Stimulated activated CD4-positive, alpha-beta T cell treated with anti-CD3 and anti-CD28 coated beads, Interleukin-12 subunit alpha, Interleukin-12 subunit beta, amount 100 ng/mL, for 24 hours (primary cell): ENCODE measurements around the gene THAP8.

Experiments used
- DNase-seq, 2 experiments: peaks; one replicate each; pipeline ENCODE4 v3.0.0-alpha.2; 2020; ENCODE audit warnings: low read depth in 2 of 2

Gene THAP8

DNA sequence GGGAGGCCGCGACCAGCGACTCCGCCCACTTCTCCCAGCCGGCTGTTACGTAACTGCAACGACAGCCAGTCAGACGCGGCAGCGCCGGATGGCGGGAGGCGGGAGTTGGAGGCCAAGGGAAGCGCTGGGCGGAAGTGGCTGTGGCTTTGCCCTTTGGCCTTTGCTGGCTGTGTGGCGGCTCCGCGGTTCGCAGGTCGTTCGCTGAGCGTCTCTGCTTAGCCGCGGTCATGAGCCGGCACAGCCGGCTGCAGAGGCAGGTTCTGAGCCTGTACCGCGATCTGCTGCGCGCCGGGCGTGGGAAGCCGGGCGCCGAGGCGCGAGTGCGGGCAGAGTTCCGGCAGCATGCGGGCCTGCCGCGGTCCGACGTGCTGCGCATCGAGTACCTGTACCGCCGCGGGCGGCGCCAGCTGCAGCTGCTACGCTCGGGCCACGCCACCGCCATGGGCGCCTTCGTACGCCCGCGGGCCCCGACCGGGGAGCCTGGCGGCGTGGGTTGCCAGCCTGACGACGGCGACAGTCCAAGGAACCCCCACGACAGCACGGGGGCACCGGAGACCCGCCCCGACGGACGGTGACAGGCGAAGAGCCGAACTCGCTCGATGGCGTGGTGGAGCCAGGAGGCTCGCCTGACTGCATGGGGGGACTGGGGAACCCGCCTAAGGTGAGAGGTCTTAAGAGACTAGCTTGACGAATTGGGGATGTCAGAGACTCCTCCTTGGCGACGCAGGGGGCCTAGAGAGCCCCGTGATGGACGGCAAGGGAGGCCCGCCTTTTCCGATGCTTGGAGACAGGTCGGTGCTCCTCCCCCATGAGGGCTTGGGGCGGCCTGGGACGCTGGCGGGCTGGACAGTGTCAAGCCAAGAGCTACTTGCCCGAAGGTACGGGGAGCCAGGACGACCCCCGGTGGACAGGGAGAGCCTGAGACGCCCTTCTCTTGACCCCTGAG, 58.8 kb downstream of the THAP8 start, which contains the start of gene SDHAF1:
TSS of gene SDHAF1 (plus strand) at position 141 of the 946 bp plus-strand sequence. CDS start at position 228, 87 bp downstream.
- peak; percentile 85 to 97 for DNase-seq

DNA sequence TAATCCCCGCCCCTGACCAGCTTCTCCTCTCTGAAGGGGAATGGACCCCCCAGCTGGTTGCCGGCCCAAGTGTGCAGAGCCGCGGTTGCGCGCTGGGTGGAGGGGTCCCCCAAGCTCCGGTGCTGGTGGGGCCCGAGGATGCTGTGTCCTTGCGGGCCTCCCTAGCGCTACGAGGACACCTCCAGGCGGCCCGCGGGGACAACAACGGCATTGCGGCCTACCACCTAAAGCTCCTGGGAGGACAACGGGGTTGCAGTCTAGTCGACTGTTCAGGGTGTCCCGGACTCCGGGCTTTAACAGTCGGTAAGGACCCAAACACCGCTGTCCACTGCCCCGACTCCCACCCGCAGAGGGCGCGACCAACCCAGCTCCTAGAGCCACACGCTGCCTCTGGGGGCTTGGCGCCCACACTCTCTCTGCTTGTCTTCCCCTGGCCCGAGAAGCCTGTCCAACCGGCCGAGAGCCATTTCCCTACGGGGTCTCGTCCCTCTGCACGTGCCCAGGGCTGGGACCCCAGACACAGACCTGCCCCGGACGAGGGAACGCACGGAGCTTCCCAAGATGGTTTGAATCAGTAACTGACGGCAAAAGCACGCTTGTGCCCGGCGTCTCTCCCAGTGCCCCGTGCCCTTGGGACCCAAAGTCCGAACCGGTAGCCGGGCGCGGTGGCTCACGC, 60.0 kb downstream of the THAP8 start:
- no peak for DNase-seq

DNA sequence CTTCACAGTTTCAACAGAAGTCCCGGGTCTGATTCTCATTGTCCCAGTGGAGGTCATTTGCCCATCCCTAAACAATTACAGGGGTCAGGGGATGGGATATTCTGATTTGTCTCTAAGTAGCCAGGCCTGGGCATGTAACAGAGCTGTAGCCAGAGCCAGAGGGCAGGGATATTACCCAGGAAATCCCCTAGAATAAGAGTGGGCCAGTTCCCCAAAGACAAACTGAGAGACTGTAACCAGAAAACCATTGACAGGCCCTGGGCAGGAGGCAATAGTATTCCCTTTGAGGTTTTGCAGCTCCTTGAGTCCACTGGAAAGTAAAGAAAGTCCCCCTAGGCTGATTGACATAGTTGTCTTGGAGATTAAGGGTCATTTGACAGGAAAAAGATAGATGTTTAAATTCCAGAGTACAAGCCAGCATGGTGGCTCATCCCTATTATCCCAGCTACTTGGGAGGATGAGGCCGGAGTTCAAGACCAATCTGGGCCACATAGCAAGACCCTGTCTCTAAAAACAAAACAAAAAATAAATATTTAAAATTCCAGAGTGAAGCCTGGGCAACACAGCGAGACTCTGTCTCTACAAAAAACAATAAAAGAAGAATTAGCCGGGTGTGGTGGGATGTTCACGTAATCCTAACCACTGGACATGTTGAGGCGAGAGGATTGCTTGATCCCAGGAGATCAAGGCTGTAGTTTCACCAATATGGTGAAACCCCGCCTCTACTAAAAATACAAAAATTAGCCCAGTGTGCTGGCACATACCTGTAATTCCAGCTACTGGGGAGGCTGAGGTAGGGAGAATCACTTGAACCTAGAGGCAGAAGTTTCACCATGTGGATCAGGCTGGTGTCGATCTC, 60.9 kb downstream of the THAP8 start:
- no peak for DNase-seq

DNA sequence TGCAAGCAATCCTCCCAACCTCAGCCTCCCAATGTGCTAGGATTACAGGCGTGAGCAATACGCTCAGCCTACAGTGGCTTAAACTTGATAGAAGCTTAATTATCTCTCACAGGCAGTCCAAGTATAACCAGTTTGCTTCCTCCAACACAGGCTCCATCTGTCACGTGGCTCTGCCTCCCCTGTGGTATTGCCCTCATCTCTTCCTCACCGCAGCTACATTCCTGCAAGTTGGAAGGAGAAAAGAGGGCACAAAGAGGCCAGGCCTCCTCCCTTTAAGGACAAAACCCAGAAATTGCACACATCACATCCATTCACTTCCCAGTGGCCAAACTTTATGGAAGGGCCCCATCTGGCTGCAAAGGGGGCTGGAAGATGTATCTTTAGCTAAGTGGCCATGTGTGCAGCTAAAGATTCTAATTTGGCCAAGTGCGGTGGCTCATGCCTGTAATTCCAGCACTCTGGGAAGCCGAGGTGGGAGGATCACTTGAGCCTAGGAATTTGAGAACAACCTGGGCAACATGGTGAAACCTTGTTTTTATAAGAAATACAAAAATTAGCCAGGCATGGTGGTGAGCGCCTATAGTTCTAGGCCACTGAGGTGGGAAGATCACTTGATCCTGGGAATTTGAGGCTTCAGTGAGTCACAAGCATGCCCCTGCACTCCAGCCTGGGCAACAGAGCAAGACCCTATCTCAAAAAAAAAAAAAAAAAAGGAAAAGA, 62.2 kb downstream of the THAP8 start:
- DNase-seq, result no peak

DNA sequence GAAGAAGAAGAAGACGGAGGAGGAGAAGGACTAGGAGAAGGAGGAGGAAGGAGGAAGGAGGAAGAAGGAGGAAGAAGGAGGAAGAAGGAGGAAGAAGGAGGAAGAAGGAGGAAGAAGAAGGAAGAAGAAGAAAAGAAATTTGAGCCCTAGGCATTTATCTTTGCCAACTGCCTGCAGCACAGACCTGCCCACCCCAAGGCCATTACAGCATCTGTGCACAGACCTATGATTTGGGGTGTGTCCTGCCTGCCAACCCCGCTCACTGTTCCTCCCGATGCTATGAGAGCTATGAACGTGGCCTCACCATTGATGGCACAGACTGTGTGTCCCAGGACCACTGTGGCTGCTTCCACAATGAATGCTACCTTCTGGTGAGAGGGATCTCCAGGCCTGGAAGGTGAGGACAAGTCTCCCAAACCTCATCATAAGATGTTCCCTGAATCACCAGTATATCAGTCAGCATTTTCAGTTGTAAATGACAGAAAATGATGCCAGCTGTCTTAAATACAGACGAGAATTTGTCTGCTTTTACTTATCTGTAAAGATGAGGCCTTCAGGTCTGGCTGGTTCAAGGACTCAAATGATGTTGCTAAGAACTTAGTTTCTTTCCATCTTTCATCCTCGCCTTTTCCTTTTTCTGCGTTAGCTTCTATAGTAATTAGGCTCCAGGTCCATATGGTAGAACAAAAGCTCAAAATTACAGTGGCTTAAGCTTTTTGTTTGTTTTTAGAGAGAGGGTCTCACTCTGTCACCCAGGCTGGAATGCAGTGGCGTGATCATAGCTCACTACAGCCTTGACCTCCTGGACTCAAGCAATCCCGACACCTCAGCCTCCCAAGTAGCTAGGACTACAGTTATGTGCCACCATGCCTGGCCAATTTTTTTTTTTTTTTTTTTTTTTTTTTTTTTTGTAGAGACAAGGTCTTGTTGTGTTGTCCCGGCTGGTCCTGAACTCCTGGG, 63.0 kb downstream of the THAP8 start:
- no peak for DNase-seq

DNA sequence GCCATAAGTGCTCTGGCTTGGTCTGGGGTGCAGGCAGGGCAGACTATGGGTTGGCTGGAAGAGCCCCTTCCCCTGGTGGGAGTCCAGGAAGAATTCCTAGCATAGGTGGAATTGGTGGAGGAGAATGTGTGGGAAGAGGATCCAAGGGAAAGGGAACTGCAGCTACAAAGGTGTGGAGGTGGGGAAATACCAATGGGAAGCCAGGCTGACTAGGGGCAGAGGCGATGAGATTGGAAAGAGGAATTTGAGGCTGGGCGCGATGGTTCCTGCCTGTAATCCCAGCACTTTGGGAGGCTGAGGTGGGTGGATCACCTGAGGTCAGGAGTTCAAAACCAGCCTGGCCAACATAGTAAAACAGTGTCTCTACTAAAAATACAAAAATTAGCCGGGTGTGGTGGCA, 63.9 kb downstream of the THAP8 start:
- no peak for DNase-seq

DNA sequence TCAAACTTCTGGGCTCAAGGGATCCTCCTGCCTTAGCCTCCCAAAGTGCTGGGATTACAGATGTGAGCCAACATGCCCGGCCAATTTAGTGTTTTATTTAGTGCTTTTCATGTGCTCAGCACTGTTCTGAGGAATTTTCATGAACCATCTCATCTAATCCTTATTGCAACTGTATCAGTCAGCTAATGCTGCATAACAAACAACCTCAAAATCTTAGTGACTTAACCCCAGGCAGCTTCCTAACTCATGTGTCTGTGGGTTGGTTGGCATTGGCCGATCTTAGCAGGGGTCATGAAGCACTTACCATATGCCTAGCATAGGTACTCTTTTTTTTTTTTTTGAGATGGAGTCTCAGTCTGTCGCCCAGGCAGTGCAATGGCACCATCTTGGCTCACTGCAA, 65.3 kb downstream of the THAP8 start:
- DNase-seq, result no peak

DNA sequence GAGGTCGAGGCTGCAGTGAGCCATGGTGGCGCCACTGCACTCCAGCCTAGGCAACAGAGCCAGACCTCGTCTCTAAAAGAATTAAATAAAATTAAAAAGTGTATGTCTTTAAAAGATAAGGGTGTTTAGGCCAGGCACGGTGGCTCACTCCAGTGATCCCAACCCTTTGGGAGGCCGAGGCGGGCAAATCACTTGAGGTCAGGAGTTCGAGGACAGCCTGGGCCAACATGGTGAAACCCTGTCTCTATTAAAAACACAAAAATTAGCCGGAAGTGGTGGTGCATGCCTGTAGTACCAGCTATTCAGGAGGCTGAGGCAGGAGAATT, 66.6 kb downstream of the THAP8 start:
- DNase-seq, result no peak

DNA sequence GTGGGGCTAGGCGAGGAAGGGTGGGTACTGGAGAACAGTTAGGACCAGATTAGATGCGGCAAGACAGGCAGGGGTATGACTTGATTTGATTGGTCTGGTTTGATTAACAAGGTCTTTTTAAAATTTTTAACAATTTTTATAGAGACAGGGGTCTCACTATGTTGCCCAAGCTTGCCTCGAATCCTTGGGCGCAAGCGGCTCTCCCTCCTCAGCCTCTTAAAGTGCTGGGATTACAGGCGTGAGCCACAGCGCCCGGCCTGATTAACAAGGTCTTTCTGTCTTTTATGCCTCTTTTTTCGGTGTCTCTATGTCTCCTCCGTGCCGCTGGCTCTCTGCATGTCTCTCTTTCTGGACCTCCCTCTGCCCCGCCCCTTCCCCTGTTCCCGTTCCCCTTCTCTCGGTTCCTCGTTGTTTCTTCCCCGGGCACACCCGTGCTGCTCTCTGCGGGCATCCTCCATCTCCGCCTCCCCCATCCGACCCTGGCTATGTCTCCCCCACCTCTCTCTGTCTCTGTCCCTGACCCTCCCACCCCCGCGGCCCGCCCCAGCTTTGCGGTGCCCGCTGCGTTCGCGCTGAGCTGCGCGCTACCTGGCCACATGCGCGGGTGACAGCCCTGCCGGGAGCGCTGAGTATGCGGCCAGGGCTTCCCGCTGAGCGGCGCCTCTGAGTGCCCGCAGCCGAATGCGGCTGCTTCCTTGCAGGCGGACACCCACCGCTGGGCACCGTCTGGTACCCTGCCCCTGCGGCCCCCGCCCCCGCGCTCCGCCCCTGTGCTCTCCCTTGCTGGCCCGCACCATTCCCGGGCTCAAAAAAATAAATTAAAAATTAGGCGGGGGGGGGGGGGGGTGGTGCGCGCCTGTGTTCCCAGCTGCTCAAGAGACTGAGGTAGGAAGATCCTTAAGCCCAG, 67.2 kb downstream of the THAP8 start:
- DNase-seq, result peak in 1 of 2 experiments; percentile 34

DNA sequence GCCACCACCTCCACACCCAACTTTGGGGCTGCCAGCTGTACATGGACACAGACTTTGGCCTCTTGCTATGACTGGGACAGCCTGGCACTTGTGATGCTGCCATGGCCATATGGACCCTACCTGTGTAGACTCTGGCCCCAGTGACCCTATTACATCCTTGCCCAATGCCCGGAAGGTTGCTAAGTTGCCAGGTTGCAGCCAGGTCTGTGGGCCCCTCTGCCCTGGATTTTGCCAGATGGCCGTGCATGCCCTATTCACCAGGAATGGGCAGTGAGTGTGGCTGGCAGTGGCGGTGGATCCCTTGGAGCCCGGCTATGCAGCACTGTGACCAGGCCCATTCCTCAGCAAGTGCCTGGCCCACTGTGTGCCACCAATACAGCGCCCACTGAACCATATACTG, 68.0 kb downstream of the THAP8 start:
- no peak for DNase-seq
